IMR-90 (cell line): ENCODE results near the gene TRDN. TPM values are rescaled to one million over a fixed set of nuclear protein-coding genes. Genes with fewer than 3 reads are reported as not detected.

Experiments used
- ATAC-seq: fragments of 200-7000 bp; cut with Tn5 transposase; 2 replicates; pipeline ENCODE4 v1.9.1; 2020; ENCODE audit warnings: low read depth, mild to moderate bottlenecking, moderate library complexity
- BruUV-seq: library from RNA; stranded (reverse); fragments of 400-500 nt; replicated peaks from 2 replicates; lab custom pipeline; 2021; lab: Mats Ljungman, UMichigan
- CTCF ChIA-PET: fragments of 300-600 bp; formaldehyde crosslinking; extraction: SDS; loops from one replicate; lab custom pipeline; 2021; ENCODE audit warnings: antibody characterized with exemption; lab: Yijun Ruan, JAX
- POLR2A ChIA-PET: fragments of 300-600 bp; sonication (Branson Sonifier 250); formaldehyde crosslinking; loops from one replicate; lab custom pipeline; 2022; ENCODE audit warnings: antibody characterized with exemption; ENCODE audit not compliant: unreplicated experiment; lab: Charles Lee
- DNase-seq: peaks from one replicate; pipeline ENCODE4 v3.0.0; 2013
- H2AFZ ChIP-seq: replicated peaks from 2 replicates; pipeline ENCODE3; 2013; ENCODE audit warnings: low read length, mild to moderate bottlenecking; ENCODE audit not compliant: poor library complexity
- H2AK5ac ChIP-seq: 2 replicates; pipeline ENCODE4 v1.6.1; 2013; ENCODE audit warnings: low read depth, low read length, inconsistent platforms
- H2AK9ac ChIP-seq: replicated peaks from 2 replicates; pipeline ENCODE3; 2013; ENCODE audit warnings: mild to moderate bottlenecking, low read depth, low read length, moderate library complexity; ENCODE audit not compliant: poor library complexity
- H2BK120ac ChIP-seq: 2 replicates; pipeline ENCODE4 v1.6.1; 2013; ENCODE audit warnings: low read depth, low read length, inconsistent platforms
- H2BK15ac ChIP-seq: 3 replicates; pipeline ENCODE4 v1.6.1; 2013; ENCODE audit warnings: low read depth, low read length, inconsistent platforms
- H2BK20ac ChIP-seq: 2 replicates; pipeline ENCODE4 v1.6.1; 2013; ENCODE audit warnings: low read depth, mild to moderate bottlenecking, inconsistent platforms, low read length, moderate library complexity
- H2BK5ac ChIP-seq: 2 replicates; pipeline ENCODE4 v1.6.1; 2013; ENCODE audit warnings: mild to moderate bottlenecking, low read depth, low read length, inconsistent platforms; ENCODE audit not compliant: poor library complexity, severe bottlenecking
- H3K14ac ChIP-seq: replicated peaks from 2 replicates; pipeline ENCODE4 v1.6.1; 2013; ENCODE audit warnings: low read depth, low read length, inconsistent platforms
- H3K18ac ChIP-seq: 2 replicates; pipeline ENCODE4 v1.6.1; 2013; ENCODE audit warnings: low read depth, low read length, control low read depth
- H3K23ac ChIP-seq: 2 replicates; pipeline ENCODE4 v1.6.1; 2013; ENCODE audit warnings: low read depth, low read length, inconsistent platforms
- H3K27ac ChIP-seq: 2 replicates; pipeline ENCODE4 v1.5.1; 2013; ENCODE audit warnings: mild to moderate bottlenecking, control low read depth, low read length; ENCODE audit not compliant: insufficient read depth
- H3K27me3 ChIP-seq: 2 replicates; pipeline ENCODE4 v1.6.1; 2013; ENCODE audit warnings: low read length; ENCODE audit not compliant: control insufficient read depth, insufficient read depth
- H3K36me3 ChIP-seq: 2 replicates; pipeline ENCODE4 v1.6.1; 2013; ENCODE audit warnings: low read length, mixed read lengths; ENCODE audit not compliant: control insufficient read depth, insufficient read depth
- H3K4ac ChIP-seq: 2 replicates; pipeline ENCODE4 v1.6.1; 2013; ENCODE audit warnings: low read depth, low read length, inconsistent platforms
- H3K4me1 ChIP-seq: 2 replicates; pipeline ENCODE4 v1.6.1; 2013; ENCODE audit warnings: low read length, mixed read lengths; ENCODE audit not compliant: control insufficient read depth, insufficient read depth
- H3K4me2 ChIP-seq: 2 replicates; pipeline ENCODE4 v1.6.1; 2013; ENCODE audit warnings: low read depth, mild to moderate bottlenecking, control low read depth, low read length, moderate library complexity
- H3K4me3 ChIP-seq: 2 replicates; pipeline ENCODE4 v1.5.1; 2013; ENCODE audit warnings: low read depth, mild to moderate bottlenecking, control low read depth, low read length, moderate library complexity; ENCODE audit not compliant: insufficient read depth
- H3K56ac ChIP-seq: 2 replicates; pipeline ENCODE4 v1.6.1; 2013; ENCODE audit warnings: low read length, inconsistent platforms; ENCODE audit not compliant: insufficient read depth; ENCODE audit errors: extremely low read depth
- H3K79me1 ChIP-seq, 2 experiments: 2 replicates each; pipeline ENCODE4 v1.6.1; 2013; ENCODE audit warnings: low read length in 2 of 2, inconsistent platforms in 1 of 2, low read depth in 1 of 2
- H3K9ac ChIP-seq: 2 replicates; pipeline ENCODE4 v1.6.1; 2013; ENCODE audit warnings: low read depth, low read length, control low read depth
- H3K9me1 ChIP-seq: 2 replicates; pipeline ENCODE4 v1.6.1; 2013; ENCODE audit warnings: low read length, inconsistent platforms; ENCODE audit not compliant: insufficient read depth
- H3K9me3 ChIP-seq: 2 replicates; pipeline ENCODE4 v1.6.1; 2013; ENCODE audit warnings: low read length; ENCODE audit not compliant: control insufficient read depth, insufficient read depth
- H4K20me1 ChIP-seq: 2 replicates; pipeline ENCODE4 v1.6.1; 2013; ENCODE audit warnings: low read length, inconsistent platforms; ENCODE audit not compliant: insufficient read depth
- H4K5ac ChIP-seq: 2 replicates; pipeline ENCODE4 v1.6.1; 2013; ENCODE audit warnings: mild to moderate bottlenecking, low read depth, low read length, control low read depth
- H4K8ac ChIP-seq, 2 experiments: 2 replicates each; pipeline ENCODE4 v1.6.1; 2013; ENCODE audit warnings: low read depth in 2 of 2, low read length in 2 of 2, control low read depth in 1 of 2, inconsistent platforms in 1 of 2
- H4K91ac ChIP-seq: 2 replicates; pipeline ENCODE4 v1.6.1; 2013; ENCODE audit warnings: low read depth, low read length, inconsistent platforms; ENCODE audit not compliant: insufficient read depth
- CEBPB ChIP-seq: IDR thresholded peaks from 2 replicates; pipeline ENCODE4 v1.6.1; 2012; ENCODE audit warnings: low read depth, low read length, improper control_type of control experiment
- CTCF ChIP-seq: conservative IDR thresholded peaks from 2 replicates; pipeline ENCODE4 v1.5.1; 2012; ENCODE audit warnings: mild to moderate bottlenecking, low read depth, low read length, improper control_type of control experiment
- FOS ChIP-seq: fragments of 150-350 bp; IDR thresholded peaks from 2 replicates; pipeline ENCODE4 v1.6.1; 2016; ENCODE audit warnings: low read depth, low read length
- MAZ ChIP-seq: IDR thresholded peaks from 2 replicates; pipeline ENCODE4 v1.6.1; 2012; ENCODE audit warnings: low read depth, mild to moderate bottlenecking, low read length, improper control_type of control experiment, moderate library complexity, borderline replicate concordance
- MXI1 ChIP-seq: IDR thresholded peaks from 2 replicates; pipeline ENCODE4 v1.6.1; 2012; ENCODE audit warnings: low read depth, mild to moderate bottlenecking, low read length, moderate library complexity, borderline replicate concordance
- NFE2L2 ChIP-seq: fragments of 150-350 bp; IDR thresholded peaks from 2 replicates; pipeline ENCODE4 v1.6.1; 2016; ENCODE audit warnings: low read depth, mild to moderate bottlenecking, low read length
- POLR2A ChIP-seq: IDR thresholded peaks from 2 replicates; pipeline ENCODE4 v1.6.1; 2012; ENCODE audit warnings: mild to moderate bottlenecking, low read depth, low read length
- RAD21 ChIP-seq: IDR thresholded peaks from 2 replicates; pipeline ENCODE4 v1.6.1; 2012; ENCODE audit warnings: low read length, improper control_type of control experiment
- RCOR1 ChIP-seq: IDR thresholded peaks from 2 replicates; pipeline ENCODE4 v1.6.1; 2012; ENCODE audit warnings: mild to moderate bottlenecking, low read length, improper control_type of control experiment; ENCODE audit not compliant: insufficient replicate concordance
- WGBS, 2 experiments: methylation state at CpG; one replicate each; pipeline versions ENCODE4 v1.1.5 to v1.1.7; 2013; ENCODE audit warnings: missing lambda C conversion rate in 2 of 2; ENCODE audit not compliant: insufficient read length in 1 of 2; ENCODE audit errors: extremely low coverage in 2 of 2; 5-methylcytosine and 5-hydroxymethylcytosine counted together
- dilution Hi-C: fragments of 300-500 bp; cut with HindIII; formaldehyde crosslinking; loops from one replicate; pipeline ENCODE4 v1.14.3; 2018; ENCODE audit warnings: low sequenced_read_pairs; ENCODE audit not compliant: unreplicated experiment
- in situ Hi-C: fragments of 300-500 bp; cut with MboI; formaldehyde crosslinking; loops from 3 replicates; pipeline ENCODE4 v1.14.3; 2019; ENCODE audit warnings: low sequenced_read_pairs, inconsistent platforms, mixed read lengths
- intact Hi-C: fragments of 100-400 bp; cut with micrococcal nuclease; formaldehyde crosslinking; loops from 2 replicates; pipeline ENCODE4 v1.10.0; 2022
- polyA plus RNA-seq, 3 experiments: library from polyadenylated mRNA; depleted of rRNA; stranded (reverse); fragments of >200 nt; gene quantifications; 2 replicates each; pipeline ENCODE4 v1.2.3, GENCODE V29; 2012; ENCODE audit warnings: low replicate concordance in 1 of 3
- total RNA-seq: library from RNA; depleted of rRNA; stranded (reverse); fragments of >200 nt; gene quantifications from 2 replicates; pipeline ENCODE4 v1.2.3, GENCODE V29; 2012

The TRDN gene
- total and polyA plus RNA-seq, 2 of the 4 experiments (the other 2 are of a cell fraction): not detected

- H2BK5ac ChIP-seq: no peak overlapping the region
- no peak for DNase-seq
- no peak overlapping the region for H4K8ac ChIP-seq
- ATAC-seq: no peak
- in situ Hi-C loops: no loop called here
- ChIA-PET CTCF (no interaction called here), POLR2A (no interaction called here)
- no peak overlapping the region for H2BK20ac ChIP-seq
- H4K91ac ChIP-seq: no peak overlapping the region
- H3K79me1 ChIP-seq: no peaks in the 10 kb centered on the region
- H4K20me1 ChIP-seq: no peaks in the 10 kb centered on the region
- H3K27me3 ChIP-seq: no peaks in the 10 kb centered on the region
- no peaks in the 10 kb centered on the region for H3K36me3 ChIP-seq
- peaks cover 5% of the 10 kb centered on the region for H3K9me3 ChIP-seq
- H3K14ac ChIP-seq: no peak overlapping the region
- intact Hi-C loops: no loop called here
- H2AFZ ChIP-seq: no peak overlapping the region
- no peak overlapping the region for H3K9ac ChIP-seq
- dilution Hi-C loops: no loop called here
- H3K4me2 ChIP-seq: no peak overlapping the region
- H2BK120ac ChIP-seq: no peak overlapping the region
- H4K5ac ChIP-seq: no peak overlapping the region
- no peak overlapping the region for H3K4ac ChIP-seq
- no peak overlapping the region for H3K56ac ChIP-seq
- no TSS peak for BruUV-seq
- H3K9me1 ChIP-seq: no peaks in the 10 kb centered on the region
- H2AK5ac ChIP-seq: no peak overlapping the region
- no peak overlapping the region for H3K18ac ChIP-seq
- H2BK15ac ChIP-seq: no peak overlapping the region
- H3K4me3 ChIP-seq: no peak overlapping the region
- WGBS, 2 experiments: no CpG with 5 or more reads among the region's 2 CpGs
- no peaks in the 10 kb centered on the region for H3K4me1 ChIP-seq
- TF ChIP-seq NFE2L2: no peak
- TF ChIP-seq FOS: no peak
- TF ChIP-seq POLR2A: no peak
- no peak for TF ChIP-seq MXI1
- no peak for TF ChIP-seq RCOR1
- TF ChIP-seq CTCF: no peak
- TF ChIP-seq CEBPB: no peak
- TF ChIP-seq RAD21: no peak
- no peak for TF ChIP-seq MAZ
- no peak overlapping the region for H2AK9ac ChIP-seq
- H3K27ac ChIP-seq: no peak overlapping the region
- no peak overlapping the region for H3K23ac ChIP-seq
Observed at GRCh38 chr6:123402052-123402451, 234.7 kb downstream of the TRDN start.
